HepG2 (cell line): ENCODE data around the gene LSM5. TPM values are rescaled to one million over a fixed set of nuclear protein-coding genes. Genes with fewer than 3 reads are reported as not detected.

ENCODE experiments used
- AGO1 ChIP-seq: fragments of 200-400 bp; formaldehyde crosslinking; IDR thresholded peaks from 2 replicates; pipeline ENCODE4 v1.6.1; 2017; ENCODE audit warnings: mild to moderate bottlenecking, low read depth, low read length, moderate library complexity; ENCODE audit not compliant: poor library complexity, severe bottlenecking
- HDAC2 ChIP-seq: sonication (generic); formaldehyde crosslinking; IDR thresholded peaks from 2 replicates; pipeline ENCODE4 v1.4.0; 2020; ENCODE audit warnings: missing genetic modification reagents
- HMG20B ChIP-seq: conservative IDR thresholded peaks from 2 replicates; pipeline ENCODE4 v1.6.1; 2016; ENCODE audit warnings: missing genetic modification reagents, missing compliant biosample characterization
- ISL2 ChIP-seq: sonication (generic); formaldehyde crosslinking; IDR thresholded peaks from 2 replicates; pipeline ENCODE4 v1.5.0; 2020; ENCODE audit warnings: missing genetic modification reagents
- ISX ChIP-seq: sonication (generic); formaldehyde crosslinking; conservative IDR thresholded peaks from 2 replicates; pipeline ENCODE4 v1.5.0; 2020; ENCODE audit warnings: missing genetic modification reagents
- KDM1A ChIP-seq: IDR thresholded peaks from 2 replicates; pipeline ENCODE4 v1.6.1; 2016; ENCODE audit warnings: missing compliant biosample characterization
- LCORL ChIP-seq, 2 experiments: fragments of 450-650 bp in 1 of 2; sonication (generic) in 1 of 2; formaldehyde crosslinking in 1 of 2; IDR thresholded peaks; 2 replicates each; pipeline versions ENCODE4 v1.5.0 to v1.6.1; 2017 to 2020; ENCODE audit warnings: antibody characterized with exemption in 1 of 2, missing genetic modification reagents in 1 of 2
- NFYB ChIP-seq: sonication (generic); formaldehyde crosslinking; IDR thresholded peaks from 2 replicates; pipeline ENCODE4 v1.4.0; 2020; ENCODE audit warnings: missing genetic modification reagents
- POGZ ChIP-seq: sonication (generic); formaldehyde crosslinking; IDR thresholded peaks from 2 replicates; pipeline ENCODE4 v1.4.0; 2020; ENCODE audit warnings: mild to moderate bottlenecking, missing genetic modification reagents
- SALL2 ChIP-seq: sonication (generic); formaldehyde crosslinking; IDR thresholded peaks from 2 replicates; pipeline ENCODE4 v1.8.1; 2023; ENCODE audit warnings: mild to moderate bottlenecking, missing genetic modification reagents, inconsistent platforms
- SRY ChIP-seq: sonication (generic); formaldehyde crosslinking; IDR thresholded peaks from 2 replicates; pipeline ENCODE4 v1.8.0; 2022; ENCODE audit warnings: mild to moderate bottlenecking, missing genetic modification reagents
- TEAD3 ChIP-seq: optimal IDR thresholded peaks from 2 replicates; pipeline ENCODE3; 2016; ENCODE audit warnings: borderline replicate concordance
- THAP11 ChIP-seq: IDR thresholded peaks from 2 replicates; pipeline ENCODE4 v1.6.1; 2016; ENCODE audit warnings: missing biosample characterization, missing genetic modification reagents
- XRCC5 ChIP-seq: fragments of 200-400 bp; formaldehyde crosslinking; optimal IDR thresholded peaks from 2 replicates; pipeline ENCODE3; 2017; ENCODE audit warnings: mild to moderate bottlenecking, low read length
- ZBTB8A ChIP-seq: sonication (generic); formaldehyde crosslinking; IDR thresholded peaks from 2 replicates; pipeline ENCODE4 v1.4.0; 2020; ENCODE audit warnings: mild to moderate bottlenecking, low read depth, missing genetic modification reagents, borderline replicate concordance
- ZFP90 ChIP-seq: sonication (generic); formaldehyde crosslinking; IDR thresholded peaks from 2 replicates; pipeline ENCODE4 v1.8.0; 2022; ENCODE audit warnings: missing genetic modification reagents, mild to moderate bottlenecking, inconsistent platforms, borderline replicate concordance
- ZNF160 ChIP-seq: sonication (generic); formaldehyde crosslinking; IDR thresholded peaks from 2 replicates; pipeline ENCODE4 v1.8.0; 2022; ENCODE audit warnings: mild to moderate bottlenecking, inconsistent platforms, missing genetic modification reagents
- ZNF326 ChIP-seq: sonication (generic); formaldehyde crosslinking; IDR thresholded peaks from 2 replicates; pipeline ENCODE4 v1.4.0; 2020; ENCODE audit warnings: missing genetic modification reagents, borderline replicate concordance
- ZNF343 ChIP-seq: sonication (generic); formaldehyde crosslinking; IDR thresholded peaks from 2 replicates; pipeline ENCODE4 v1.4.0; 2020; ENCODE audit warnings: mild to moderate bottlenecking, missing genetic modification reagents
- ZNF501 ChIP-seq: sonication (generic); formaldehyde crosslinking; IDR thresholded peaks from 2 replicates; pipeline ENCODE4 v1.5.1; 2020; ENCODE audit warnings: mild to moderate bottlenecking, moderate library complexity, missing genetic modification reagents
- ZNF576 ChIP-seq: sonication (generic); formaldehyde crosslinking; IDR thresholded peaks from 2 replicates; pipeline ENCODE4 v1.4.0; 2020; ENCODE audit warnings: mild to moderate bottlenecking, missing genetic modification reagents
- ZNF737 ChIP-seq: sonication (generic); formaldehyde crosslinking; IDR thresholded peaks from 2 replicates; pipeline ENCODE4 v1.5.0; 2020; ENCODE audit warnings: missing genetic modification reagents, mild to moderate bottlenecking, borderline replicate concordance
- ZNF772 ChIP-seq: sonication (generic); formaldehyde crosslinking; IDR thresholded peaks from 2 replicates; pipeline ENCODE4 v1.5.0; 2020; ENCODE audit warnings: mild to moderate bottlenecking, missing genetic modification reagents
- ZNF816 ChIP-seq: sonication (generic); formaldehyde crosslinking; IDR thresholded peaks from 2 replicates; pipeline ENCODE4 v1.8.0; 2022; ENCODE audit warnings: missing genetic modification reagents, mild to moderate bottlenecking, borderline replicate concordance
- ZNF891 ChIP-seq: sonication (generic); formaldehyde crosslinking; IDR thresholded peaks from 2 replicates; pipeline ENCODE4 v1.5.0; 2020; ENCODE audit warnings: mild to moderate bottlenecking, missing genetic modification reagents
- ZSCAN22 ChIP-seq: sonication (generic); formaldehyde crosslinking; IDR thresholded peaks from 2 replicates; pipeline ENCODE4 v1.4.0; 2020; ENCODE audit warnings: mild to moderate bottlenecking, missing genetic modification reagents
- ZSCAN9 ChIP-seq: IDR thresholded peaks from 2 replicates; pipeline ENCODE4 v1.6.1; 2016; ENCODE audit warnings: borderline replicate concordance
- polyA plus RNA-seq, 8 experiments: library from polyadenylated mRNA; depleted of rRNA in 3 of 8; stranded (reverse) in 7 of 8; unstranded in 1 of 8; fragments of >200 nt; fragmentation: Illumina TruSeq in 4 of 8; extraction: Trizol in 4 of 8; gene quantifications; 2 replicates each; pipeline versions ENCODE4 v1.2.1 to v1.2.3, GENCODE V29; 2011 to 2016; ENCODE audit warnings: low read depth in 4 of 8, missing spikeins in 1 of 8, mixed read lengths in 1 of 8; ENCODE audit not compliant: insufficient read depth in 1 of 8
- total RNA-seq, 5 experiments: library from RNA; depleted of rRNA; stranded (reverse); fragments of >200 nt; fragmentation: Illumina TruSeq; extraction: Trizol; gene quantifications; 2 replicates each; pipeline ENCODE4 v1.2.3, GENCODE V29; 2016; ENCODE audit warnings: low read depth in 1 of 5
- TF ChIP-seq, protein P1 (sequence below): sonication (generic); formaldehyde crosslinking; IDR thresholded peaks from 2 replicates; pipeline ENCODE4; 2020; ENCODE audit warnings: missing genetic modification reagents, mild to moderate bottlenecking, borderline replicate concordance
- TF ChIP-seq, protein P2 (sequence below): IDR thresholded peaks from 2 replicates; pipeline ENCODE4 v1.6.1; 2016; ENCODE audit warnings: low read depth, borderline replicate concordance

Gene LSM5
- total and polyA plus RNA-seq, 2 of the 13 experiments (the other 11 are each of a cell fraction or from before 2014, with no cell fraction given), result 30.3 to 183 TPM

DNA sequence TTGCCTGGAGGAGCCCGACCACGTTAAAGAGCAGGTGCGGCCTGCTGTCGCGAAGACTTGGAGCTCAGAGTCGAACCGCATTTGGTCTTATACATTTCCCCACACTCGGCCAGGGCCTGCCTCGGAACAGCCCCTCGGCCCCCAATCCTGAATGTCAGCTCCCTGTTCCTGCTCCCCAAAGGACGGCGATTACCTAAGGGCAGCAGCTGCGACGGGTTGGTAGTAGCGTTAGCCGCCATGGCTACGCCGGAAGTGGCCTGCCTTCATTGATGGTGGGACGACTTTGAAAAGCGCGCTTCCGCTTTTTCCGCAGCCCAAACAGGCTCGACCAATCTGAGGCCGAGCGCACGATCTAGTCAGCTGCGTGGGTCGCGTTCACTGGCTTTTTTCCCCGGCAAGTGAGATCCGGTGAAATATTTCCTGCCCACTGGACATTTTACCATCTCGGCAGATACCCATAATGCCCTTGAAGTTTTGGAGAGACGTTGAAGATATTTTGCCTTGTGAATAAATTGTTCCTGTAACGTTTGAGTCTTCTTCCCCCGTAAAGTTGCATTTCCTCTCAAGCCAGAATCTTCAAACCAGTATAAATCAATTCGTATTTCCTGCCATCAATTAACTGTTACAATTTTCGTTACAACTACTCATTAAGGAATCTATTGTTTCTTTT lies at the start of gene LSM5 (continued):
- TF ChIP-seq ZFP90 (CRISPR knock-in tag), result peak; percentile 88
- TF ChIP-seq ISL2 (CRISPR knock-in tag), result peak; percentile 69
- no peak; the same call in none of the 2 replicates for TF ChIP-seq LCORL (IDR thresholded peaks at IDR 0.05)
- TF ChIP-seq LCORL (CRISPR knock-in tag; IDR thresholded peaks at IDR 0.05), result 0 out of 2 replicates have a peak, but pooled peaks have one; percentile 48
- TF ChIP-seq, protein P1, sequence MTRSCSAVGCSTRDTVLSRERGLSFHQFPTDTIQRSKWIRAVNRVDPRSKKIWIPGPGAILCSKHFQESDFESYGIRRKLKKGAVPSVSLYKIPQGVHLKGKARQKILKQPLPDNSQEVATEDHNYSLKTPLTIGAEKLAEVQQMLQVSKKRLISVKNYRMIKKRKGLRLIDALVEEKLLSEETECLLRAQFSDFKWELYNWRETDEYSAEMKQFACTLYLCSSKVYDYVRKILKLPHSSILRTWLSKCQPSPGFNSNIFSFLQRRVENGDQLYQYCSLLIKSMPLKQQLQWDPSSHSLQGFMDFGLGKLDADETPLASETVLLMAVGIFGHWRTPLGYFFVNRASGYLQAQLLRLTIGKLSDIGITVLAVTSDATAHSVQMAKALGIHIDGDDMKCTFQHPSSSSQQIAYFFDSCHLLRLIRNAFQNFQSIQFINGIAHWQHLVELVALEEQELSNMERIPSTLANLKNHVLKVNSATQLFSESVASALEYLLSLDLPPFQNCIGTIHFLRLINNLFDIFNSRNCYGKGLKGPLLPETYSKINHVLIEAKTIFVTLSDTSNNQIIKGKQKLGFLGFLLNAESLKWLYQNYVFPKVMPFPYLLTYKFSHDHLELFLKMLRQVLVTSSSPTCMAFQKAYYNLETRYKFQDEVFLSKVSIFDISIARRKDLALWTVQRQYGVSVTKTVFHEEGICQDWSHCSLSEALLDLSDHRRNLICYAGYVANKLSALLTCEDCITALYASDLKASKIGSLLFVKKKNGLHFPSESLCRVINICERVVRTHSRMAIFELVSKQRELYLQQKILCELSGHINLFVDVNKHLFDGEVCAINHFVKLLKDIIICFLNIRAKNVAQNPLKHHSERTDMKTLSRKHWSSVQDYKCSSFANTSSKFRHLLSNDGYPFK (CRISPR knock-in tag), result peak; percentile 94
- TF ChIP-seq ZNF576 (CRISPR knock-in tag), result 0 out of 2 replicates have a peak, but pooled peaks have one; percentile 32
- TF ChIP-seq ZBTB8A (CRISPR knock-in tag), result no peak
- peak; percentile 94 for TF ChIP-seq SALL2 (CRISPR knock-in tag)
- peak; percentile 91 for TF ChIP-seq HDAC2 (CRISPR knock-in tag)
- peak; percentile 94 for TF ChIP-seq THAP11 (CRISPR knock-in tag)
- TF ChIP-seq ZNF891 (CRISPR knock-in tag), result peak; percentile 99
- TF ChIP-seq, protein P2, sequence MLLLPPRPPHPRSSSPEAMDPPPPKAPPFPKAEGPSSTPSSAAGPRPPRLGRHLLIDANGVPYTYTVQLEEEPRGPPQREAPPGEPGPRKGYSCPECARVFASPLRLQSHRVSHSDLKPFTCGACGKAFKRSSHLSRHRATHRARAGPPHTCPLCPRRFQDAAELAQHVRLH (CRISPR knock-in tag), result peak; percentile 96
- no peak for TF ChIP-seq ZNF343
- TF ChIP-seq ZNF772 (CRISPR knock-in tag), result peak; percentile 91; the same call in 1 of the 2 replicates
- TF ChIP-seq AGO1, result no peak
- peak; percentile 94 for TF ChIP-seq POGZ (CRISPR knock-in tag)
- TF ChIP-seq NFYB (CRISPR knock-in tag), result peak; percentile 68
- TF ChIP-seq ISX (CRISPR knock-in tag), result peak; percentile 66; the same call in 1 of the 2 replicates
- TF ChIP-seq ZNF160 (CRISPR knock-in tag), result peak; percentile 94
- peak; percentile 93 for TF ChIP-seq ZSCAN9 (CRISPR knock-in tag)
- peak; percentile 81; the same call in 1 of the 2 replicates for TF ChIP-seq SRY (CRISPR knock-in tag)
- peak; percentile 79 for TF ChIP-seq TEAD3 (CRISPR knock-in tag)
- TF ChIP-seq ZNF326 (CRISPR knock-in tag), result peak; percentile 76; the same call in 1 of the 2 replicates
- peak; percentile 96 for TF ChIP-seq XRCC5
- no peak for TF ChIP-seq ZNF816 (CRISPR knock-in tag)
- 0 out of 2 replicates have a peak, but pooled peaks have one; percentile 9 for TF ChIP-seq KDM1A (CRISPR knock-in tag)
- TF ChIP-seq ZSCAN22 (CRISPR knock-in tag), result no peak
- TF ChIP-seq HMG20B, result peak; percentile 54; the same call in 1 of the 2 replicates
- TF ChIP-seq ZNF501, result peak; percentile 83
- TF ChIP-seq ZNF737 (CRISPR knock-in tag), result peak; percentile 94; the same call in 1 of the 2 replicates
